Measurements from ENCODE around the gene SEC11C. TPM values are rescaled to one million over a fixed set of nuclear protein-coding genes. Genes with fewer than 3 reads are reported as not detected.
A peak's percentile ranks its signal among the peaks of the same experiment; 100 is the strongest.

Gene SEC11C
- total RNA-seq, 1 donor from 2014 or later = 54.3 TPM

GRCh38 chr18:59101830-59102414 lies 37.8 kb upstream of the SEC11C start:
- H3K36me3 Mint-ChIP-seq (ENCODE audit: low read depth) = peaks cover 4% of the 10 kb centered on the region
- H3K4me3 Mint-ChIP-seq = no peak overlapping the region
- no peak overlapping the region for H3K27ac Mint-ChIP-seq (ENCODE audit: unreplicated experiment)
- H3K9me3 Mint-ChIP-seq = peaks cover 4% of the 10 kb centered on the region
- no peaks in the 10 kb centered on the region for H3K4me1 Mint-ChIP-seq
- TF ChIP-seq, protein P1, sequence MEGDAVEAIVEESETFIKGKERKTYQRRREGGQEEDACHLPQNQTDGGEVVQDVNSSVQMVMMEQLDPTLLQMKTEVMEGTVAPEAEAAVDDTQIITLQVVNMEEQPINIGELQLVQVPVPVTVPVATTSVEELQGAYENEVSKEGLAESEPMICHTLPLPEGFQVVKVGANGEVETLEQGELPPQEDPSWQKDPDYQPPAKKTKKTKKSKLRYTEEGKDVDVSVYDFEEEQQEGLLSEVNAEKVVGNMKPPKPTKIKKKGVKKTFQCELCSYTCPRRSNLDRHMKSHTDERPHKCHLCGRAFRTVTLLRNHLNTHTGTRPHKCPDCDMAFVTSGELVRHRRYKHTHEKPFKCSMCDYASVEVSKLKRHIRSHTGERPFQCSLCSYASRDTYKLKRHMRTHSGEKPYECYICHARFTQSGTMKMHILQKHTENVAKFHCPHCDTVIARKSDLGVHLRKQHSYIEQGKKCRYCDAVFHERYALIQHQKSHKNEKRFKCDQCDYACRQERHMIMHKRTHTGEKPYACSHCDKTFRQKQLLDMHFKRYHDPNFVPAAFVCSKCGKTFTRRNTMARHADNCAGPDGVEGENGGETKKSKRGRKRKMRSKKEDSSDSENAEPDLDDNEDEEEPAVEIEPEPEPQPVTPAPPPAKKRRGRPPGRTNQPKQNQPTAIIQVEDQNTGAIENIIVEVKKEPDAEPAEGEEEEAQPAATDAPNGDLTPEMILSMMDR (conservative IDR thresholded peaks at IDR 0.05) = no peak
- no peak for DNase-seq (ENCODE audit: low read depth, low spot score)
- H3K27me3 Mint-ChIP-seq (ENCODE audit: low read depth) = peaks cover 3% of the 10 kb centered on the region

GRCh38 chr18:59109375-59109774 lies 30.3 kb upstream of the SEC11C start:
- Mint-ChIP-seq H3K36me3 (ENCODE audit: low read depth) (peaks cover 4% of the 10 kb centered on the region), H3K27me3 (ENCODE audit: low read depth) (peaks cover 5% of the 10 kb centered on the region), H3K27ac (ENCODE audit: unreplicated experiment) (peak overlapping the region; percentile 93)

DNA sequence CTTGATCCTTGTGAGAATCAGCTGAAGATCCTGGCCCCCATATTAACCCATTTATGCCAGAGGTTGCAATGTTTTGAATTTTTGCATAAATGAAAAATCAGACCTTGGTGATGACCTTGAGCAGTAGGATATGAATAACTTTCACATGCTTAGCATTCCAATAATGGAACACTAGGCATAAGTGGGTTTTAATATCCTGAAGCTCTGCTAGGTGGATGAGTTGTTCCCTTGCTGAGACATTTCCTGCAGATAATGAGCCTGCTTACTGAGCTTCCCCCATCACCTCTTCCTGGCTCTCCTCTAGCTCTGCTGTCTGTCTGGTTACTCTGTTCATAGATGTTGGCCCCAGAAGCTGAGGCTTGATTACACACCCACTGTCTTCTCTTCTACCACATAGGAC lies 25.5 kb upstream of the SEC11C start:
- Mint-ChIP-seq H3K4me1 (peaks cover 9% of the 10 kb centered on the region), H3K27me3 (ENCODE audit: low read depth) (peaks cover 31% of the 10 kb centered on the region), H3K4me3 (no peak overlapping the region), H3K36me3 (ENCODE audit: low read depth) (no peaks in the 10 kb centered on the region), H3K27ac (ENCODE audit: unreplicated experiment) (no peak overlapping the region), H3K9me3 (peaks cover 3% of the 10 kb centered on the region)
- TF ChIP-seq, protein P1 (conservative IDR thresholded peaks at IDR 0.05) = no peak
- no peak for DNase-seq (ENCODE audit: low read depth, low spot score)

More at GRCh38 chr18:59109375-59109774, 30.3 kb upstream of the SEC11C start:
- Mint-ChIP-seq H3K4me3 (no peak overlapping the region), H3K4me1 (peaks cover 22% of the 10 kb centered on the region), H3K9me3 (peaks cover 6% of the 10 kb centered on the region)
- TF ChIP-seq, protein P1 (conservative IDR thresholded peaks at IDR 0.05) = no peak
- DNase-seq (ENCODE audit: low read depth, low spot score) = no peak

GRCh38 chr18:59123588-59124369 lies 15.9 kb upstream of the SEC11C start:
- no peak overlapping the region for H3K27ac Mint-ChIP-seq (ENCODE audit: unreplicated experiment)

DNA sequence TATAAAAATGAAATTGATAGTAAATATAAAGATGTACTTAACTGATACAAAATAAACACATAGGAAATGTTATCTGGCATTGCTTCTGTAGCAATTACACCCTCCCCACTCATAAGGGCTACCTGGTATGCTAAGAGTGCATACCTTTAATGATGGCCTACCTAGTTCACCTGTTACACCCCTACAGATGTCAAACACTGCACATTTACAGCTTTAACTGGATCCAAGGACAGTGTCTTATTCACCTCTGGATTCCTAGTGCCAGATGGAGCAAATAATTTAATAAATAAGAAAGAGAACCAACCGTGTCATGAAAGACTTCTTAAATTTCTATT lies 15.3 kb upstream of the SEC11C start:
- H3K9me3 Mint-ChIP-seq = no peaks in the 10 kb centered on the region
- H3K36me3 Mint-ChIP-seq (ENCODE audit: low read depth) = no peaks in the 10 kb centered on the region
- TF ChIP-seq, protein P1 (conservative IDR thresholded peaks at IDR 0.05) = no peak
- DNase-seq (ENCODE audit: low read depth, low spot score) = no peak
- H3K27me3 Mint-ChIP-seq (ENCODE audit: low read depth) = peaks cover 80% of the 10 kb centered on the region
- no peaks in the 10 kb centered on the region for H3K4me1 Mint-ChIP-seq
- H3K27ac Mint-ChIP-seq (ENCODE audit: unreplicated experiment) = no peak overlapping the region
- no peak overlapping the region for H3K4me3 Mint-ChIP-seq

More at GRCh38 chr18:59123588-59124369, 15.9 kb upstream of the SEC11C start:
- Mint-ChIP-seq H3K27me3 (ENCODE audit: low read depth) (peaks cover 81% of the 10 kb centered on the region), H3K4me1 (no peaks in the 10 kb centered on the region), H3K9me3 (no peaks in the 10 kb centered on the region), H3K4me3 (no peak overlapping the region), H3K36me3 (ENCODE audit: low read depth) (no peaks in the 10 kb centered on the region)
- TF ChIP-seq, protein P1 (conservative IDR thresholded peaks at IDR 0.05) = no peak
- DNase-seq (ENCODE audit: low read depth, low spot score) = no peak
